Keratinocyte (primary cell): Measurements from ENCODE around the gene ABHD13.
A peak's percentile ranks its signal among the peaks of the same experiment; 100 is the strongest.

Experiments
- CTCF ChIP-seq, 3 experiments: IDR thresholded peaks in 1 of 3; conservative IDR thresholded peaks in 1 of 3; optimal IDR thresholded peaks in 1 of 3; 2 replicates in 2 of 3; 3 replicates in 1 of 3; pipeline versions ENCODE3 to v1.5.1; 2011; ENCODE audit warnings: low read length in 3 of 3, mild to moderate bottlenecking in 3 of 3, moderate library complexity in 2 of 3, control low read depth in 1 of 3, inconsistent platforms in 1 of 3; ENCODE audit not compliant: insufficient read depth in 2 of 3; ENCODE audit errors: extremely low read depth in 1 of 3
- EZH2 ChIP-seq: IDR thresholded peaks from one replicate; pipeline ENCODE4 v1.6.1; 2012; ENCODE audit warnings: inconsistent platforms, mild to moderate bottlenecking, low read length, moderate library complexity

- TF ChIP-seq CTCF (optimal IDR thresholded peaks at IDR 0.05 in 1 of 3, IDR thresholded peaks at IDR 0.05 in 1 of 3, conservative IDR thresholded peaks at IDR 0.05 in 1 of 3; ENCODE audit: extremely low read depth in 1 of 3, insufficient read depth in 2 of 3, low read length in 3 of 3) (peak; percentile 43 to 57 (median 44)), EZH2 (no peak)
Observed at GRCh38 chr13:108176685-108177274, 41.4 kb upstream of the ABHD13 start.
